ENCODE results near the gene AKAP17A.

GRCh38 chrX:1646009-1646408 is 54.6 kb downstream of the AKAP17A start:
- TF ChIP-seq POLR2A (IDR thresholded peaks at IDR 0.05; ENCODE audit: low read depth, low read length) (no peak), POLR2AphosphoS5 (IDR thresholded peaks at IDR 0.05; ENCODE audit: low read depth, low read length) (no peak), TAF1 (IDR thresholded peaks at IDR 0.05; ENCODE audit: low read depth, low read length) (no peak), PAX5 (IDR thresholded peaks at IDR 0.05; ENCODE audit: insufficient read depth, low read length, severe bottlenecking) (no peak), POU2F2 (IDR thresholded peaks at IDR 0.05; ENCODE audit: low read depth, low read length) (no peak), SPI1 (IDR thresholded peaks at IDR 0.05; ENCODE audit: low read depth, low read length) (no peak)

All from GM12891 (cell line).